Measurements from ENCODE around the gene IRF2BPL. TPM values are rescaled to one million over a fixed set of nuclear protein-coding genes. Genes with fewer than 3 reads are reported as not detected.

The IRF2BPL gene
- polyA plus RNA-seq, 1 donor (not counting 4 experiments of a cell fraction or from before 2014, with no cell fraction given) = 5.6 TPM

GRCh38 chr14:77006132-77006531, 22.4 kb downstream of the IRF2BPL start:
- Histone ChIP-seq H2AFZ (ENCODE audit: control insufficient read depth, low read length) (no peak overlapping the region), H3K9ac (ENCODE audit: control insufficient read depth, extremely low read depth, insufficient read depth, low read length) (no peak overlapping the region)

GRCh38 chr14:77005559-77005958, 22.9 kb downstream of the IRF2BPL start:
- no peak for FAIRE-seq
- Histone ChIP-seq H3K9me1 (ENCODE audit: control insufficient read depth, extremely low read depth, insufficient read depth, low read length) (no peaks in the 10 kb centered on the region), H3K4me1 (ENCODE audit: control insufficient read depth, extremely low read depth, insufficient read depth, low read length) (peaks cover 50% of the 10 kb centered on the region), H2AFZ (ENCODE audit: control insufficient read depth, low read length) (no peak overlapping the region), H3K4me3 (ENCODE audit: control insufficient read depth in 2 of 3, extremely low read depth in 1 of 3, insufficient read depth in 2 of 3, low read depth in 1 of 3, low read length in 3 of 3) (no peak overlapping the region), H3K9me3 (ENCODE audit: control insufficient read depth, low read depth, low read length) (no peaks in the 10 kb centered on the region), H3K4me2 (ENCODE audit: control insufficient read depth, extremely low read depth, insufficient read depth, low read depth, low read length) (no peak overlapping the region), H4K20me1 (ENCODE audit: control insufficient read depth, extremely low read depth, insufficient read depth, low read length) (no peaks in the 10 kb centered on the region), H3K36me3 (ENCODE audit: control insufficient read depth in 2 of 2, extremely low read depth in 1 of 2, insufficient read depth in 2 of 2, low read length in 2 of 2) (no peaks in the 10 kb centered on the region), H3K27me3 (ENCODE audit: control insufficient read depth, extremely low read depth, insufficient read depth, low read length) (no peaks in the 10 kb centered on the region), H3K27ac (ENCODE audit: control insufficient read depth, insufficient read depth, low read length) (no peak overlapping the region), H3K9ac (ENCODE audit: control insufficient read depth, extremely low read depth, insufficient read depth, low read length) (no peak overlapping the region), H3K79me2 (ENCODE audit: control insufficient read depth, insufficient read depth, low read length) (no peaks in the 10 kb centered on the region)
- no peak for DNase-seq (ENCODE audit: low read depth, low spot score)
- TF ChIP-seq EZH2 (IDR thresholded peaks at IDR 0.05; ENCODE audit: low read length) (no peak), CTCF (optimal IDR thresholded peaks at IDR 0.05 in 1 of 3, IDR thresholded peaks at IDR 0.05 in 1 of 3, conservative IDR thresholded peaks at IDR 0.05 in 1 of 3; ENCODE audit: extremely low read depth in 1 of 3, insufficient read depth in 2 of 3, low read length in 3 of 3) (no peak)
- dilution Hi-C loops (cut with MboI; ENCODE audit: extremely low pct_ligation_motif_present, low sequenced_read_pairs) = no loop called here

More at GRCh38 chr14:77006132-77006531, 22.4 kb downstream of the IRF2BPL start:
- Histone ChIP-seq H3K27ac (ENCODE audit: control insufficient read depth, insufficient read depth, low read length) (no peak overlapping the region), H4K20me1 (ENCODE audit: control insufficient read depth, extremely low read depth, insufficient read depth, low read length) (no peaks in the 10 kb centered on the region), H3K4me1 (ENCODE audit: control insufficient read depth, extremely low read depth, insufficient read depth, low read length) (peaks cover 46% of the 10 kb centered on the region), H3K27me3 (ENCODE audit: control insufficient read depth, extremely low read depth, insufficient read depth, low read length) (no peaks in the 10 kb centered on the region), H3K9me1 (ENCODE audit: control insufficient read depth, extremely low read depth, insufficient read depth, low read length) (no peaks in the 10 kb centered on the region), H3K4me3 (ENCODE audit: control insufficient read depth in 2 of 3, extremely low read depth in 1 of 3, insufficient read depth in 2 of 3, low read depth in 1 of 3, low read length in 3 of 3) (no peak overlapping the region), H3K36me3 (ENCODE audit: control insufficient read depth in 2 of 2, extremely low read depth in 1 of 2, insufficient read depth in 2 of 2, low read length in 2 of 2) (no peaks in the 10 kb centered on the region), H3K4me2 (ENCODE audit: control insufficient read depth, extremely low read depth, insufficient read depth, low read depth, low read length) (no peak overlapping the region), H3K9me3 (ENCODE audit: control insufficient read depth, low read depth, low read length) (no peaks in the 10 kb centered on the region), H3K79me2 (ENCODE audit: control insufficient read depth, insufficient read depth, low read length) (no peaks in the 10 kb centered on the region)
- TF ChIP-seq CTCF (optimal IDR thresholded peaks at IDR 0.05 in 1 of 3, IDR thresholded peaks at IDR 0.05 in 1 of 3, conservative IDR thresholded peaks at IDR 0.05 in 1 of 3; ENCODE audit: extremely low read depth in 1 of 3, insufficient read depth in 2 of 3, low read length in 3 of 3) (no peak), EZH2 (IDR thresholded peaks at IDR 0.05; ENCODE audit: low read length) (no peak)
- DNase-seq (ENCODE audit: low read depth, low spot score) (no peak), FAIRE-seq (no peak)
- dilution Hi-C loops (cut with MboI; ENCODE audit: extremely low pct_ligation_motif_present, low sequenced_read_pairs) = no loop called here
